Effector CD4-positive, alpha-beta T cell (primary cell): ENCODE results near the gene CNIH4.
"Not testable (repeated sequence)": the region's sequence is repeated elsewhere in the genome, so short reads cannot be mapped to it uniquely, and the experiment has no call there.

Source experiments
- DNase-seq: peaks from one replicate; pipeline ENCODE4 v3.0.0-alpha.2; 2020
- total RNA-seq: gene quantifications from one replicate; lab custom pipeline; 2026; lab: John Stamatoyannopoulos, UW

Gene CNIH4
- total RNA-seq, result 18.2 reads per million, percentile 45 among the genes with 10 or more reads in this experiment

DNA sequence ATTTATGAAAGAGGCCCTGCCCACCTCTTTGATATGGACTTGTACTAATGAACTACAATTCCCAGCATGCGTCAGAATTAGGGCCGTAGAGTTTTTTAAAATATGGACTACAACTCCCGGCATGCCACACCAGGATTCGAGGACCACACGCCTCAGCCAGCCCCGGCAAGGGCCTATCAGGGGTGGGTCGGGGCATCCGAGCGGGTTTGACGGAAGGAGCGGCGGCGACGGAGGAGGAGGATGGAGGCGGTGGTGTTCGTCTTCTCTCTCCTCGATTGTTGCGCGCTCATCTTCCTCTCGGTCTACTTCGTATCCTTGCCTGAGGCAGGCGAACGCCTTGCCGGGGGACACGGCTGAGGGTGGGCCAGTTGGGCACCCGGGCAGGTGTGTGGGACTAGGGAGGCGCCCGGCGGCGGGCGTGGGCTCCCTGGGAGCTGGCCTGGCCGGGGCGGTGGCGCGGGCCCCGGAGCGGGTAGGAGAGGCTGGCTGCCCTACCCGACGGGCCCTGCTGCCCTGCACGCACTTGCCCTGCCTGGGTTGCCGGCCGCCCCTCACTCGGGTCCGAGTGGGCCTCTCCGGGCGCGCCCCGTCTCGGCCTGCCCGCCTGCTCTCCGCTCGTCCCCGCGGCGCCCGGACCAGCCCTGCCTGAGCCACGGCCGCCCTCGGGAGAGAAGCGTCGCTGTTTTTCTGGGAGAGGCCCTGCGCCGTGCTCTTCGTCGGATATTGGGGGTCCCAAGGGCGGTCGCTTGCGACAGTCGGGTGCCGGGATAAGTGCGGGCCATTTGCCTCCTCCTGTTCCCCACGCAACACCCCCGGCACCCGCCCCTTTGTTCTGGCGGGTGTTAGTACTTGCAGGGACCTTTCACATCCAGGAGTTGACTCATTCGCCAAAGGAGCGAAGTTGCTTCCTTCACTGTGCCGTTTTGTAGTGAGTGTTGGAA, at the start of gene CNIH4:
Gene CNIH4 (plus strand): TSS at position 195 of the 941 bp plus-strand sequence. CDS start 46 bp downstream, at position 241.
- DNase-seq, result peak; percentile 91

DNA sequence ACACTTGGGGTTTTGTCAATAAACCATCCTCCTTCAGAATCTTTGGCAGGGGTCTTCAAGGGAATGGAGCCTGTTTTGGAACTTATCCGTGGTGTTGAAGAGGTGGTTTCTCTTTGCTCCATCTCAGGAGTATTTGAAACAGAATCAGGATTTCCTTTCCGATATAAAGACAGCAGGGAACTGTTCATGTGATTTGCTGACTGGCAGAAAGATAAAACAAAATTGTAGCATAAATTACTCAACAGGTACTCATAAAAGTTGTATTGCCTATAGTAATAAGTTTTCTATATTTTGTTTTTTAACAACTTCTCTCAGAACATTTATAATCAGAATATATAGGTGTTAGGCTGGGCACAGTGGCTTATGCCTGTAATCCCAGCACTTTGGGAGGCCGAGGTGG, 48.6 kb upstream of the CNIH4 start:
- DNase-seq, result no peak

DNA sequence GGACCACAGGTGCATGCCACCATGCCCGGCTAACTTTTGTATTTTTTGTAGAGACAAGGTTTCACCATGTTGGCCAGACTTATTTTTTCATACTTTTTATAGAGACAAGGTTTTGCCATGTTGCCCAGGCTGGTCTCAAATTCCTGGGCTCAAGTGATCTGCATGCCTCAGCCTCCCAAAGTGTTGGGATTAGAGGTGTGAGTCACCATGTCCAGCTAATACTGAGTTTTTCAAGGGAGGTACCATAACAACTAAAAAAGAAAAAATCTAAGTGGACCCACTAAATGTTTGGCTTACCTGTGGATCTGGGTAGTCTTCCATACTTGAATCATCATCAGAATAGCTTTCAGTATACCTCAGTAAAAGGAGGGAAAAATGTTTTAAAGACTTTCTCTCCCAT, 45.2 kb upstream of the CNIH4 start:
- not testable (repeated sequence) for DNase-seq

DNA sequence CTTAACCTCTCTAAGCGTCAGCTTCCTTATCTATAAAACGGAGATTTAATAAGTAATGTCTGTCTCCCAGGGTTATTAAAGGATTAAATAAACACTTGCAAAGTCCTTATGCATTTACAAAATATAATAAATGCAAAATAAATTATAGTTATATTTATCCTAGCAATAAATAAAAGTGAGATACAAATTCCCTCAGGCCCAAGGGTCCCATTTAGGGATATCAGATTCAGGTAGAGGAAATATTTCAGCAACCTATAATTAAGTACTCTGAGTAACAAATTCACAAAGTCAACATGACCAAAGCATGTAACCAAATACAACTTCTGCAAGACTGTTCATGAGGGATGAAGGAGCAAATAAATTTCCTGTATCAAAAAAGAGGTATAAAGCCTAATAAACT, 44.7 kb upstream of the CNIH4 start:
- DNase-seq, result no peak

DNA sequence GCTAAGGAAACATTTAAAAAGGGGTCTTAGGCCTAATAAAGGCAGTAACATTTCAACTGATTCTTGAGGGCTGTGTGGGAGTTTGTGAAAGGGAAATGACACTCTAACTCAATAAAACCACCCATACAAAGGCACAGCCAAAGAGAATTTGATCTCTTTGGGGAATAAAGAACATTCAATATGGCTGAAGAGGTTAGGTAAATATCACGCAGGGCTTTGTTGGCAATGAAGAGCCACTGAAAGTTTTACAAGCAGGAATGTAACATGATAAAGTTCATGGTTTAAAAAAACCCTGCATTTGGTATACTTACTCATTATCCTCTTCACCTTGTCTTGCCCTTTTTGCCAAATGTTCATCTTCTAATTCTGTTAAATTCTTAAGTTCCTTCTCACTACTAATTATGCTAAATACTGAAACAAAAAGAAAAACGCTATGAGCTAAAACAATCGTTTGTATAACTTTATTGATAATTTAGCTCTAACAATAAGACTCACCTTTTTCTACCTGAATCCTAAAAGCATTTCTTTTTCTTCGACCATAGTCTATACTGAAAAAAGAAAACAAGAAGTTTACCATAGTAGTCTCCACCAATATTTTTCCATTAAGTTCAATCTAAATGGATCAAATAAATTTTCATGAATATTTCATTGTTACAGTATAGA, 39.2 kb upstream of the CNIH4 start:
- DNase-seq, result no peak

DNA sequence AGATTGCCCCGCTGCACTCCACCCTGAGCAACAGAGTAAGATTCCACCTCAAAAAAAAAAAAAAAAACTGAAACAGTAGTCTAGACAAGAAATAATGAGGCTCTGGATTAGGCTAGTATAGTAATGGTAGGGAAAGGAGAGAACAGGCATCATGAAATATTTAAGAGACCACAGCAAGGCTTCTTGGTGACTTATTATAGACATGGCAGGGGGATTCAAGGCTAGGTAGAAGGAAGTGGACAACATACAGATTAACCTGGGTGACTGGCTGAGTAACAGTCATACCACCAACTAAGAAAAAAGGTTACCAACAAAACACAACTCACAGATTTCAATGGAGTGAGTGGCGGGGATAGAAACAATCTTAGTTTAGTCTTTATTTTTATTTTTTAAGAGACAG, 35.0 kb upstream of the CNIH4 start:
- DNase-seq, result no peak

DNA sequence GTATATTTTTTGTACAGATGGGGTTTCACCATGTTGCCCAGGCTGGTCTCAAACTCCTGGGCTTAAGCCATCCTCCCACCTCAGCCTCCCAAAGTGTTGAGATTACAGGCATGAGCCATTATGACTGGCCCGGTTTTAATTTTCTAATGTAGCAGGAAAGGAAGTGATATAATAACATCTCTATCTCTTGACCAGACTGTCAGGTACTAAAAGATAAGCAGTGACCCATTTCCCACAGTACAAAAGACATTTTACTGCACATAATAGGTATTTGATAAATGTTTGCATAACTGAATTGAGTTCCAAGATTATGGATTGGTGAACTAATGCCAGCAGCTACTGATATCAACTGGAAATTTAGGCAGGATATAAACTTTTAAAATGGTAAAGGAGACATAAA, 30.7 kb upstream of the CNIH4 start:
- no peak for DNase-seq

DNA sequence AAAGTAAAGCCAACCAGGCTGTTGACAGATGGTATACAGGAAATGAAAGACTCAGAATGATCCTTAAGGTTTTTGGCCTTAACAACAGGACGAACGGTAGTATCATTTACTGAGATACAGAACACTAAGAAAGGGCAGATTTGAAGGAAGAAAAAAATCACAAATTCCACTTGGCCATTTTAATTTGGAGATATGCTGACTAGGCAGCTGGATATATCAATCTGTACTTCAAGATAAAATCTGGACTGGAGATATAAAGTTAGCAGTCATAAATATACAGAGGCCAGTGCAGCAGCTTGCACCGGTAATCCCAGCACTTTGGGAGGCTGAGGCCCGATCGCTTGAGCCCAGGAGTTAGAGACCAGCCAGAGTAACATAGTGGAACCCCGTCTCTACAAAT, 28.0 kb upstream of the CNIH4 start:
- no peak for DNase-seq

DNA sequence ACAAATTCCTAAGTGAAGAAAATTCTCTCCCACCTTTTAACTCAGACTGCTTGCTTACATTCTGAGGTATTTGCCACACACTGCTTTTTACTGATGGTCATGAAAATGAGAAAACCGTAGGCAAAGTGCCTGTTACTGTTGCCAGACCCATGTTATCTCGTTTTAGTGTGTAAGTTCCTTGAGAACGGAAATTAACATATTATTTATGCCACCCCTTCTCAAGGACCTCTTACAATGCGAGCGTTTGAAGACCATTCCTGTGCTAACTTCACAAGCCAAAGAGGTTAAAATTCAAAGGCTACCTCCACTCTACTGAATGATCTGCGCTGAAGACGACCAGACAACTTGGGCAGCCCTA, 27.2 kb upstream of the CNIH4 start:
- DNase-seq, result no peak

DNA sequence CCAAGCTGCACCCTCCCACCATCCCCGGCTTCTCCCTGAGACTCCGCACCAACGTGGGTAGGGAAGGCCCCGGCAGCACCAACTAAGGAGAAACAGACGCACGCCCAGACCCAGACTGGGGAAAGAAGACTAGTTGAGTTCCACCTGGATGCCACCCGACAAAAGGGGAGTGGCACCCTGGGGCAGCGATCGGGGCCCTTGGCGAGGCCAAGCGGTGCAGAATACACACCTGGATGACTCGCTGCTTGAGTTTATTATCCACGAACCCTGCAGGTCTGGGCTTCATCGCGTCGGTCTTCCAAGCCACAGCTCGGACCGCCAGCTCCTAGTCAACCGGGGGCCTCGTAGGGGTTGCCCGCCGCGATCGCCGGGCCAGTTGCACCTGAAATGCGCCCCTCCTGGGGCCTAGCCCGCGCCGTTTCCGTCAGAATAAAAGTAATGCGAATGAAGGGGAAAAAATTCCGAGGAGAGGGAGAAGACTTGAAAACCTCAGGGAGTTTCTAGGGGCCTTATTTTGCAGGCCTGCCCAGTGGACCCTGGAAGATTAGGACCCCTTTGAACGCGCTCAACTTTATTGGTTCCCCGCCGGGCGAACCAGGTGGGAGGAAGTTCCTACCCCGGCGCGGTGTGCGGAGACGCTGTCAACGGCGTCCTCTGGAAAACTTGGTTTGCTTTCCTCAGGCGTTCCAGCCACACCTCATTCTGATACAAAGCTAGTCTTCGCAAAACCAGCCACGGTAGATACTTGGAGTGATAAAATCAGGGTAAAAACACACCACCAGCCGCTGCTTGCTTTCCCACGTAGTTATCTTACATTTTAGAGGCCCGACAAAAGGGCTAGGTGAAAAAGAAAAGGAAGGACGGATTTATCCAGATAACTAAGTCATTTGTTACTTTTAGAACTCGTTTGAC, 26.6 kb upstream of the CNIH4 start, which contains the start of gene NVL:
Gene NVL (minus strand): TSS at position 331 of the 912 bp plus-strand sequence. CDS start 45 bp downstream, at position 286.
- peak; percentile 72 for DNase-seq

DNA sequence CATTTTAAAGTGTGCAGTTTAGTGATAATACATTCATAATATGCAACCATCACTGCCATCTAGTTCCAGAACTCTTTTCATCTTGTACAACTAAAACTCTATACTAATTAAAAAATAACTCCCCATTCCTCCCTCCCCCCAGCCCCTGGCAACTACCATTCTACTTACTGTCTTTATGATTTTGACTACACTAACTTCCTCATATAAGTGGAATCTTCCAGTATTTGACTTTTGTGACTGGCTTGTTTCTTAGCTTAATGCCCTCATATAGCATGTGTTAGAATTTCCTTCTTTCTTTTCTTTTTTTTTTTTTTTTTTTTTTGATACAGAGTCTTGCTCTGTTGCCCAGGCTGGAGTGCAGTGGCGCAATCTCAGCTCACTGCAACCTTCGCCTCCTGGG, 25.4 kb upstream of the CNIH4 start:
- no peak for DNase-seq

DNA sequence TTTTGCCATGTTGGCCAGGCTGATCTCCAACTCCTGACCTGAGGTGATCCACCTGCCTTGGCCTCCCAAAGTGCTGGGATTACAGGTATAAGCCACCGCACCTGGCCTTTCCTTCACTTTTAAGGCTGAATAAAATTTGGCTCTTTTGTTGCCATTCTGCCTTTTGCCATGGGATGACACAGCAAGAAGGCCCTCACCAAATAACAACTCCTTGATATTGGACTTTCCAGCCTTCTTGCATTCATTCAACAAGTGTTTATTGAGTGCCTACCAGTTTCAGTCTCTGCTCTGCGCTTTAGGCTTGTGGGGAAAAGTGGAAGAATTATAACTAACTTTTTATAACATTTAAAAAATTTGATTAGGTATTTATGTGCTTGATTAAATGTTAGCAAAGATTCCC, 24.9 kb upstream of the CNIH4 start:
- DNase-seq, result no peak

DNA sequence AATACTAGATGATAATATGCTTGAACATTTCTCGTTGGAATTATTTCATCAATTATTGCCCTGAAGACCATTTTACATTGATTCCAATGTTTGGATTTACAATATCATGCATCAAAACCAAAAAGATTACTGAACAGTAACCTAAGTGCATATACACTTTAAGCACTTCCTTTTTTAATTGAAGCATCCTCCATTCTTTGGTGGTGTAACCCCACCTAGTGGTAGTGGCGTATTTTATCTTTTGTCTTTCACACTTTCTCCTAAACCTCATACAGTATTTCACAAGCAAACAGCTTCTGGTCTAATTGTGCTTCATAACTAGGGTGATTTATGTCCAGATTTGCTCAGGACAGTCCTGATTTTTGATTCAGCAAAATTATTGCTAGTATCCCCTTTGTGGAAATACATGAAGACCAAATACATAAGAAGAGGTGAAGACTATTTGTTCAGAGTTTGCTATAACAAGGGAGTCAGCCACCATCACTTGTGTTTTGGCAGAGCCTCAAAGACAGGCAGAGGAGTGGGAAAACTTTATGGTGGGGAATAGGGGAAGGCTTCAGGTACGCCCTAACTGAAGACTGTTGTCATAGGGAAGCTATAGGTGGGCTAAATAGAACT, 23.3 kb upstream of the CNIH4 start:
- DNase-seq, result no peak

DNA sequence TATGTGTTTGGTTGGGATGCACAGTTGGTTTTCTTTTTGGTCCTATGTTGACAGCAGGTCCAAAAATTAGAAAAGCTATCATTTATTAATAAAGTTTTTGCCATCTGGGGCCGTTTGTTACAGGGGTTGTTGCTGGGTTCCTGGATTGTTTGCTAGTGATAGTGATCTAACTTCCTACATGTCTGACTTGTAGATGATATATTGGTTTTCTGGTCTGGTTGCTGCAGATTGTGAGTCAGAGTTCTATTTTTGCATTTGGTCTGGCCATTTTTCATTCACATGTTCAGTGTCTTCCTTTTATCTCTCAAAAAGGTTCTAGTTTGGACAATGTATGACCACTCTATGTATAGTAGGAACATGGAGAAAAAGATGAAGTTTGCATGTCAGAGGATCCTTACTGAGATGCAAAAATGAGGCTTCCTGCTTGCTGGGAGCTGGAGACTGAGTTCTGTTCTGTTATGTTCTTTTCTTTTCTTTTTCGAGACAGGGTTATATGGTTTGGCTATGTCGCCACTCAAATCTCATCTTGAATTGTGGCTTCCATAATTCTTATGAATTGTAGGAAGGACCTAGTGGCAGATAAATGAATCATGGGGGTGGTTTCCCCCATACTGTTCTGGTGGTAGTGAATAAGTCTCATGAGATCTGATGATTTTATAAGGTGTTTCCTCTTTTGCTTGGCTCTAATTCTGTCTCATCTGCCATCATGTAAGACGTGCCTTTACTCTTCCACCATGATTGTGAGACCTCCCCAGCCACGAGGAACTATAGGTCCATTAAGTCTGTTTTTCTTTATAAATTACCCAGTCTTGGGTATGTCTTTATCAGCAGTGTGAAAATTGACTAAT, 22.5 kb upstream of the CNIH4 start:
- no peak for DNase-seq

DNA sequence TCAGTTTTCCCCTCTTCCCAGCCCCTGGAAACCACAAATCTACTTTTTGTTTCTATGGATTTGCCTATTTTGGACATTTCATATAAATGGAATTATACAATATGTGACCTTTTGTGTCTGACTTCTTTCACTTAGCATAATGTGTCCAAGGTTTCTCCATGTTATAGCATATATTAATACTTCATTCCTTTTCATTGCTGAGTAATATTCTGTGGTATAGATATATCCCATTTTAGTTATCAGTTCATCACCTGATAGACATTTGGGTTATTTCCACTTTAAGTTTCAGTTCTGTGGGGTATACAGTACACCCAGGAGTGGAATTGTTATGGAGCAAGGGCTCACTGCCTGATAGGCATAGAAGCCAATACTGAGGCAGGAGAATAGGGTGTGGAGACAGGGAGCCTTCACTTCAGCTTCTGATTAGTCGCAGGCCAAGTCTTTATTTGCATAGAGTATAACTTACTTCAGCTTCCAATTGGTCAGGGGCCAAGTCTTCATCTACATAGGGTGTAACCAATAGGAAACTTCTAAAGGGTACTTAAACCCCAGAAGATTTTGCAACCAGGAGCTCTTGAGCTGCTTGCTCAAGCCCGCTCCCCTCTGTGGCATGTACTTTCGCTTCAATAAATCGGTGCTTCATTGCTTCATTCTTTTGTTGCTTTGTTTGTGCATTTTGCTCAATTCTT, 18.4 kb upstream of the CNIH4 start:
- DNase-seq, result no peak

DNA sequence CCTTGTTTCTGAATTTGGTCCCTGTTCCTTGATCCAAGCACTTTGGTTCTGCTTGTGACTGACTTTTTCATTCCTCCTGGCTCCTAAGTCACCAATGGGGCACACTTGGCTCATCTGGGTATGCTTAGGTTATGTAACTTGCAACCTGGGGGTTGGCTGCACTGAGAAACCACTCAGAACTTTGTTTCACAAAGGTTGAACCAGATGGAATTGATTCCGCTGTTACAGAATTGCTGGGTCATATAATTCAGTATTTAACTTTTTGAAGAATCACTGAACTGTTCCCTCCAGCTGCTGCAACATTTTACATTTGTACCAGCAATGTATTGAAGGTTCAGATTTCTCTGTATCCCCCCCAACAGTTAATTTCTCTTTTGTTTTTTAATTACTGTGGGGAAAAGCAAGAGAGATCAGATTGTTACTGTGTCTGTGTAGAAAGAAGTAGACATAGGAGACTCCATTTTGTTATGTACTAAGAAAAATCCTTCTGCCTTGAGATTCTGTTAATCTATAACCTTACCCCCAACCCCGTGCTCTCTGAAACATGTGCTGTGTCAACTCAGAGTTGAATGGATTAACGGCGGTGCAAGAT, 17.1 kb upstream of the CNIH4 start:
- DNase-seq, result no peak

DNA sequence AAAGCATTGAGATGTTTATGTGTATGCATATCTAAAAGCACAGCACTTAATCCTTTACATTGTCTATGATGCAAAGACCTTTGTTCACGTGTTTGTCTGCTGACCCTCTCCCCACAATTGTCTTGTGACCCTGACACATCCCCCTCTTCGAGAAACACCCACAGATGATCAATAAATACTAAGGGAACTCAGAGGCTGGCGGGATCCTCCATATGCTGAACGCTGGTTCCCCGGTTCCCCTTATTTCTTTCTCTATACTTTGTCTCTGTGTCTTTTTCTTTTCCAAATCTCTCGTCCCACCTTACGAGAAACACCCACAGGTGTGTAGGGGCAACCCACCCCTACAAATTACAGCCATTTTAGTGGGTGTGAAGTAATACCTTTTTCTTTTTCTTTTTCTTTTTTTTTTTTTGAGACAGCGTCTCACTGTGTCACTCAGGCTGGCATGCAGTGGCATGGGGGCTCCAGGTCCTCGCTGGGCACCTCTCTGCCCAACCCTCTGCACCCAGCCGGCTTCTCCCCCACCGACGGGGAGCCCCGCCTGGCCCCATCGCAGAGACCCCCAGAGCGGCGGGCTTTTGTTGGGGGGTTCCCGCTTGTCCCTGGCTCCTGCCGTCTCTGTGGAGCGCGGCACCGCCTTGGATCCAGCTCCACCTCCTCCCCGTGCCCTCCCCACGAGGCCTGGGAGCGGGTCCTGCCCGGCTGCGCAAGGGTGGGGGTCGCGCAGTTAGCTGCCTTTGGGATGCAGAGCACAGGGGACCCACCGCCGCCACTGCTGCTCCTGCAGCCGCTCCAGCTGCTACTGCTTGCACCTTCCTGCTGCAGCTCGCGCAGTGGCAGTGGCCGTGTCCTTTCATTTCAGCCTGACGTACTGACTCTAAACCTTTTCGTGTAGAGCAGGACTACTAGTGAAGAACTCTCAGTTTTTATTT, 16.0 kb upstream of the CNIH4 start:
- DNase-seq, result not testable (repeated sequence)

DNA sequence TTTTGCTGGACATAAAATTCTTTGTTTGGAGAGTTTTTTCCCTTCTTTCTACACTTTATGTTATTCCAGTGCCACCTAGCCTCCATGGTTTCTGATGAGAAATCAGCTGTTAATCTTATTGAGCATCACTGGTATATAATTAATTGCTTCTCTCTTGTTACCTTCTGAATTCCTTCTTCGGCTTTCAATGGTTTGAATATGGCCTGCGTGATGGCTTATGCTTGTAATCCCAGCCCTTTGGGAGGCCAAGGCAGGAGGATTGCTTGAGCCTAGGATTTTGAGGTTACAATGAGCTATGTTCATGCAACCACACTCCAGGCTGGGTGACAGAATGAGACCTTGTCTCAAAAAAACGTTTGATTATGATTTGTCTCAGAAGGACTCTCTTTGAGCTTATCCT, 13.0 kb upstream of the CNIH4 start:
- no peak for DNase-seq

DNA sequence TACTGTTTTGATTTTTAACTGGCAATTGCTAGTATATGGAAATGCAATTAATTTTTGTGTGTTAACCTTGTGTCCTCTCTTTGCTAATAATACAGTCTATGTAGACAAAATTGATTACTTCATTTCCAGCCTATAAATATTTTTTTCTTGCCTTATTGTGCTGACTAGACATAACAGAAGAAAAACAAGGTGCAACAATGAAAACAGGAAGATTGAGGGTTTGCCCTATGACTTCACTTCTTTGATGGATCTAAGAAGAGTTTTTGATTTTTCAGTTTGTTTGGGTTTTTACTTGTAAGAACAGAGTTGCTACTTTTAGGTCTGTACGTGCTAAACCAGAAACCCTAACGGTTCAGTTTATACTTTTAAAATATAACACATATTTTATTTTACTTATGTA, 8.5 kb upstream of the CNIH4 start:
- no peak for DNase-seq
